Mesenteric fat pad (tissue), 1 donor: Measurements from ENCODE around the gene ZNF341. TPM values are rescaled to one million over a fixed set of nuclear protein-coding genes. Genes with fewer than 3 reads are reported as not detected.

Experiments used
- DNase-seq: peaks from one replicate; pipeline ENCODE4 v3.0.0-alpha.2; 2020; ENCODE audit warnings: low spot score
- total RNA-seq: library from RNA; stranded (reverse); fragmentation: NEBNext Ultra II Directional; extraction: Animal tissue kit (Norgen Biotek cat#: 25700); gene quantifications from one replicate; pipeline ENCODE4 v1.2.1, GENCODE V29; 2021
- donor health status: DM: yes; HTN: yes; CAD: no.

The ZNF341 gene
- total RNA-seq, 1 donor from 2014 or later: 3.1 TPM

DNA sequence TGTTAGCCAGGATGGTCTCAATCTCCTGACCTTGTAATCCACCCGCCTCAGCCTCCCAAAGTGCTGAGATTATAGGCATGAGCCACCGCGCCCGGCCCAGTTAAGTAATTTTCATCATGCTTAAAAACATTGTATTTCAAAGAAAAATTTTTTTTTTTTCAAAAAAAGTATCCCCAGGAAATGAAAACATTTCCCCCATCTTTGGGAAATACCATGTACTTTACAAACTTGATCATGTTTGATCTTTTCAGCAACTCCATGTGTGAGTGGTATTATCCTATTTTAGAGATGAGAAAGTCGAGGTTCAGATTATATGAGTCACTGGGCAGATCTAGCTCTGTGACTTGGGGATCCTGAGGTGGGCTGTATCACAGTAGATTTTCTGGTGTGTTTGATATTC lies 91.2 kb downstream of the ZNF341 start:
- no peak for DNase-seq

GRCh38 chr20:33824852-33825251 lies 93.1 kb downstream of the ZNF341 start:
- DNase-seq: no peak

GRCh38 chr20:33825340-33826269 lies 93.8 kb downstream of the ZNF341 start:
- no peak for DNase-seq

- no peak for DNase-seq
These were observed 94.6 kb downstream of the ZNF341 start for GRCh38 chr20:33826270-33826897.

GRCh38 chr20:33827109-33827508 lies 95.3 kb downstream of the ZNF341 start:
- DNase-seq: no peak

GRCh38 chr20:33827634-33828325 lies 96.0 kb downstream of the ZNF341 start:
- no peak for DNase-seq

GRCh38 chr20:33828326-33828844 lies 96.6 kb downstream of the ZNF341 start:
- DNase-seq: no peak

GRCh38 chr20:33828967-33829560 lies 97.3 kb downstream of the ZNF341 start:
- DNase-seq: no peak

GRCh38 chr20:33829636-33830035 lies 97.8 kb downstream of the ZNF341 start:
- DNase-seq: no peak

GRCh38 chr20:33830371-33830770 lies 98.6 kb downstream of the ZNF341 start:
- no peak for DNase-seq

- DNase-seq: no peak
These were observed 100.5 kb downstream of the ZNF341 start for GRCh38 chr20:33832103-33832804.

DNA sequence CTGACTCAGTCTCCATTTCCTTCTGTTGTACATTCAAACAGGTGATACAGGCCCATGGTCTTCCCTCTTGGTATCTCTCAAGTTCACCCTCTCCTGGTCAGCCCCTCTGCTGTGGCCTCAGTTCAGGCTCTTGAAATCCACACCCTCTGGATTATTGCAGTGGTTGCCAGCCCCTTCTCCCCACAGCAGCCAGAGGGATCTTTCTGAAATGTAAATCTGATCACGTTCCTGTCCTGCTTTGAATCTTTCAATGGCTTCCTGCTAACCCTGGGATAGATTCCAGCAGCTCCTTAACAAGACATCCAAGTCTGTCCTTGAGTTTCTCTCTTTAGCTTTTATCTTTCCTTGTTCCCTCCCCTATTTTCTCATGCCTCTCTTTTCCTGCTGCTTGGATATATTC lies 101.5 kb downstream of the ZNF341 start:
- DNase-seq: no peak

DNA sequence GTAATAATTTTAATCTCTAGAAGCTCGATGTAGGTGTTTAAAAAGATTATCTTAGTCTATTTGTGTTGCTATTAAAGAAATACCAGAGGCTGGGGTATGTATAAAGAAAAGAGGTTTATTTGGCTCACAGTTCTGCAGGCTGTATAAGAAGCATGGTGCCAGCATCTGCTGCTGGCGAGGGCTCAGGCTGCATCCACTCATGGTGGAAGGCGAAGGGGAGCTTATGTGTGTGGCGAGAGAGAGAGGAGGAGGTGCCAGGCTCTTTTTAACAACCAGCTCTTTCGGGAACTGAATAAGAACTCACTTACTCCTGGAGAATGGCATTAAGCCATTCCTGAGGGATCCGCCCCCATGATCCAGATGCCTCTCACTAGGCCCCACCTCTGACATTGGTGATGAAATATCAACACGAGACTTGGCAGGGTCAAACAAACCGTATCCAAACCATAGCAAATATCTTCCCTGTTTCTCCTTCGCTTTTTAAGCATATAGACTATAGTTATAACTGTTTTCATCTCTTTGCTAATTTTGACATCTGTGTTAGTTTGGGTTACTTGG lies 103.9 kb downstream of the ZNF341 start:
- no peak for DNase-seq

DNA sequence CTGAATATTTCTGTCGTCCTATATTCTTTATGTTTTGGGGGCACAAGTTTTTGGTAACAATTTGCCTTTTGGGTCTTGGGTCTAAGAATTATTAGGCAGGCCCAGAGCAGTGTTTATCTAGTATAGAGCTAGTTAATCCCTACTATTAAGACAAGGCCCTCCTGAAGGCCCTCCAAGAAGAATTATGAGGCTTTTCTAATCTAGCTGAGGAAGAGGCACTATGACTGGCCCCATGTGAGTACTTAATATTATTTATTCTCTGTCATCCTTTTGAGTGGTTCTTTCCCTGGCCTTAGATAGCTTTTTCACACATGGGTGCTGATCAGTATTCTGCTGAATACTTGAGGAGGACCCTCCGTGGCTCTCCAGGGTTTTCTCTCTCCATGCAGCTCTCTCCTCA lies 104.5 kb downstream of the ZNF341 start:
- no peak for DNase-seq

DNA sequence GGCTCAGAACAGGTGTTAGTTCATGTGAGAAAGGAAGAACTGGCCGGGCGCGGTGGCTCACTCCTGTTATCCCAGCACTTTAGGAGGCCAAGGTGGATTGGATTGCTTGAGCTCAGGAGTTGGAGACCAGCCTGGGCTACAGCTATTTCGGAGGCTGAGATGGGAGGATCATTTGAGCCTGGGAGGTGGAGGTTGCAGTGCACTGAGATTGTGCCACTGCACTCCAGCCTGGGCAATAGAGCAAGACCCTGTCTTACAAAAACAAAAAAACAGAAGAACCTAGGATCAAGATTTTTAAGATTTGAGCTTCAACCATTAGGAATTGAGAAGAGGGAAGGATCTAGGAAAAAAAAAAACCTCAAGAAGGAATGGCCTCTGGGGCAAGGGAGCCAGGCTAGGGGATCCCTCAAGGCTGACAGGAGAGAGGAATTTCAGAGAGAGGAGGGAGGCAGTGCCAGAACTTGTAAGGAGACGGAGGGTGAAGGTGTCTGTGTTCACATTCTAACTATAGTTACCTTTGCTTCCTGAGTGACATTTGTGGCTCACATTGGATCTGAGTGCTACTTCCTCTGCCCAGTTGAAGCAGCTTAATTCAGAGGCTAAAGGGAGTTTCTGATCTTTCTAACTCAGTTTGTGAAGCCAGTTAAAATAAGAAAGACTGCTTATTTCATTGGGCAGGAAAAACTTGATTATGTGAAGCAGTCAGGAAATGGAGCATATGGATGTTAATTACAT lies 105.5 kb downstream of the ZNF341 start:
- no peak for DNase-seq

GRCh38 chr20:33838035-33838864 lies 106.5 kb downstream of the ZNF341 start:
- DNase-seq: no peak

- no peak for DNase-seq
These were observed 107.8 kb downstream of the ZNF341 start for GRCh38 chr20:33839591-33839990.

DNA sequence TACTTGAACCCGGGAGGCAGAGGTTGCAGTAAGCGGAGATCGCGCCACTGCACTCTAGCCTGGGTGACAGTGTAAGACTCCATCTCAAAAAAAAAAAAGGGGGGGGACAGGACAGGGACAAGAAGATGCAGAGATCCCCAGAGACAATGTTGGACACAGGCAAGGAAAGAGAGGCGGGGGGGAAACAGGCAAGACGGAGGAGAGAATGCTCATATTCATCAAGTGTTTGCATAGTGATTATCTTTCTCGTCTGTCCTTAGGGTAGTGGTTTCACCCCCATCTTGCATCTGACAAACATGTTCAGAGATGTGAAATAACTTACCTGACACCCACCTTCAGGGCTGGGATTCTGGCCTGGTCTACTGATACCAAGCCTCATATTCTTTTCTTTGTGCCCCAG lies 108.4 kb downstream of the ZNF341 start:
- no peak for DNase-seq
